H1 (cell line): Measurements from ENCODE around the gene SKA1. TPM values are rescaled to one million over a fixed set of nuclear protein-coding genes. Genes with fewer than 3 reads are reported as not detected.

Experiments used
- BCL11A ChIP-seq, 2 experiments: IDR thresholded peaks; one replicate each; pipeline ENCODE4 v1.6.1; 2011; ENCODE audit warnings: low read depth in 2 of 2, low read length in 2 of 2, mild to moderate bottlenecking in 2 of 2
- BRCA1 ChIP-seq: IDR thresholded peaks from 2 replicates; pipeline ENCODE4 v1.6.1; 2012; ENCODE audit warnings: low read depth, low read length, improper control_type of control experiment
- CHD7 ChIP-seq: fragments of 300-600 bp; sonication (generic); IDR thresholded peaks from 2 replicates; pipeline ENCODE4 v1.7.1; 2012; ENCODE audit warnings: low read length, moderate library complexity, mild to moderate bottlenecking, inconsistent platforms; ENCODE audit not compliant: insufficient replicate concordance
- E2F6 ChIP-seq: IDR thresholded peaks from 2 replicates; pipeline ENCODE4 v1.6.1; 2012; ENCODE audit warnings: inconsistent platforms
- KDM1A ChIP-seq: fragments of 200-600, 300-600 bp; sonication (generic); IDR thresholded peaks from 2 replicates; pipeline ENCODE4 v1.7.1; 2016; ENCODE audit warnings: mild to moderate bottlenecking, low read length, borderline replicate concordance
- POLR2A ChIP-seq, 2 experiments: IDR thresholded peaks; 1 replicate in 1 of 2; 2 replicates in 1 of 2; pipeline ENCODE4 v1.6.1; 2011; ENCODE audit warnings: low read depth in 2 of 2, low read length in 2 of 2, mild to moderate bottlenecking in 2 of 2; ENCODE audit errors: control extremely low read depth in 1 of 2
- SAP30 ChIP-seq: fragments of 300-600 bp; sonication (generic); IDR thresholded peaks from 2 replicates; pipeline ENCODE4 v1.7.1; 2012; ENCODE audit warnings: low read length, moderate library complexity, mild to moderate bottlenecking, inconsistent platforms; ENCODE audit not compliant: insufficient read depth, insufficient replicate concordance
- SP2 ChIP-seq: IDR thresholded peaks from 2 replicates; pipeline ENCODE4 v1.6.1; 2012; ENCODE audit warnings: mild to moderate bottlenecking, low read length, inconsistent platforms
- SP4 ChIP-seq: IDR thresholded peaks from 2 replicates; pipeline ENCODE4 v1.6.1; 2012; ENCODE audit warnings: low read length, inconsistent platforms
- SUZ12 ChIP-seq: fragments of 200-600 bp; sonication (generic); IDR thresholded peaks from 2 replicates; pipeline ENCODE4 v1.6.1; 2012; ENCODE audit warnings: mild to moderate bottlenecking, inconsistent platforms, low read length, moderate library complexity, mixed read lengths
- polyA plus RNA-seq, 7 experiments: library from polyadenylated mRNA; depleted of rRNA in 3 of 7; stranded (reverse) in 5 of 7; unstranded in 2 of 7; fragments of >200 nt in 5 of 7; fragments of 200-250 nt in 2 of 7; gene quantifications; 1 replicate in 5 of 7; 2 replicates in 1 of 7; 4 replicates in 1 of 7; pipeline versions ENCODE4 v1.2.1 to v1.2.3, GENCODE V29; 2011 to 2013; ENCODE audit warnings: missing spikeins in 2 of 7, mixed read lengths in 2 of 7
- total RNA-seq: library from RNA; stranded (reverse); fragmentation: NEBNext Ultra II Directional; extraction: Animal tissue kit (Norgen Biotek cat#: 25700); gene quantifications from 2 replicates; pipeline ENCODE4 v1.2.1, GENCODE V29; 2021

SKA1 gene
- total and polyA plus RNA-seq, 2 of the 8 experiments (the other 6 are each of a cell fraction or from before 2014, with no cell fraction given): 8.6 to 22.9 TPM

- TF ChIP-seq CHD7: no peak
- TF ChIP-seq BCL11A (IDR thresholded peaks at IDR 0.05; ENCODE audit: low read depth in 2 of 2, low read length in 2 of 2): no peak
- TF ChIP-seq SP4: no peak
- no peak for TF ChIP-seq KDM1A
- TF ChIP-seq SUZ12: no peak
- TF ChIP-seq SAP30: no peak
- TF ChIP-seq SP2: no peak
- TF ChIP-seq E2F6: no peak
- no peak for TF ChIP-seq POLR2A (IDR thresholded peaks at IDR 0.05; ENCODE audit: control extremely low read depth in 1 of 2, low read depth in 2 of 2, low read length in 2 of 2)
- TF ChIP-seq BRCA1: no peak
These were observed 40.2 kb upstream of the SKA1 start (continued) for GRCh38 chr18:50334546-50335152.
